Ishikawa (cell line): Measurements from ENCODE around the gene KCNH5.

Experiments
- CEBPB ChIP-seq: IDR thresholded peaks from 2 replicates; pipeline ENCODE4 v1.6.1; 2012
- CREB1 ChIP-seq: IDR thresholded peaks from 2 replicates; pipeline ENCODE4 v1.6.1; 2012; ENCODE audit warnings: low read depth
- EGR1 ChIP-seq: IDR thresholded peaks from 2 replicates; pipeline ENCODE4 v1.6.1; 2012
- EP300 ChIP-seq: IDR thresholded peaks from 2 replicates; pipeline ENCODE4 v1.6.1; 2012; ENCODE audit warnings: borderline replicate concordance
- FOXM1 ChIP-seq: IDR thresholded peaks from 2 replicates; pipeline ENCODE4 v1.6.1; 2012; ENCODE audit warnings: low read depth, borderline replicate concordance
- NFIC ChIP-seq: IDR thresholded peaks from 2 replicates; pipeline ENCODE4 v1.6.1; 2012
- RAD21 ChIP-seq: IDR thresholded peaks from 2 replicates; pipeline ENCODE4 v1.6.1; 2012; ENCODE audit warnings: low read depth
- TAF1 ChIP-seq: IDR thresholded peaks from 2 replicates; pipeline ENCODE4 v1.6.1; 2012; ENCODE audit warnings: low read depth, mild to moderate bottlenecking
- TCF12 ChIP-seq: IDR thresholded peaks from 2 replicates; pipeline ENCODE4 v1.6.1; 2012; ENCODE audit warnings: low read depth
- TEAD4 ChIP-seq: IDR thresholded peaks from 2 replicates; pipeline ENCODE4 v1.6.1; 2012
- YY1 ChIP-seq: IDR thresholded peaks from 2 replicates; pipeline ENCODE4 v1.6.1; 2012; ENCODE audit warnings: low read depth
- ZBTB7A ChIP-seq: IDR thresholded peaks from 2 replicates; pipeline ENCODE4 v1.6.1; 2012; ENCODE audit warnings: low read depth
- TF ChIP-seq, protein P1 (sequence below): IDR thresholded peaks from 2 replicates; pipeline ENCODE4 v1.6.1; 2012
- TF ChIP-seq, protein P2 (sequence below): IDR thresholded peaks from 2 replicates; pipeline ENCODE4 v1.6.1; 2012; ENCODE audit warnings: low read depth, mild to moderate bottlenecking
- TF ChIP-seq, protein P3 (sequence below): IDR thresholded peaks from 2 replicates; pipeline ENCODE4 v1.6.1; 2012

KCNH5 gene

DNA sequence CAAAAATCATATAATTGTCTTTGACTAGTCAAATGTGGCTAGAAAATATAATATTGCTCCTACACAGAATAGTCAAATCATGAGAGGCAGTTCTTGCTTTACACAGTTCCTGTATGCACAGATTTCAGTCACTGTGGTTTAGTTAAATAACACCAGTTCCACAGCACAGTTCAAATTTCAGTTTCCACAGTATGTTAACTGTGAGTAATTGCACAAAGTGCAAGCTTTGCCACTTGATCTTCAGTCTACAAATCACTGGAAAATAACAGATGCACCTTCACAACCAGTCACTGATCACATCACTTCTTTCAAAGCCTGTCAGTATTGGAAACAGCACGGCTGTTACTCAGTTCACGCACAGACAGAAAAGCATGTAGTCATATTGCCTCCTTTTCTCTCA lies 38.7 kb downstream of the KCNH5 start:
- TF ChIP-seq ZBTB7A (no peak), CREB1 (no peak), TAF1 (no peak)

DNA sequence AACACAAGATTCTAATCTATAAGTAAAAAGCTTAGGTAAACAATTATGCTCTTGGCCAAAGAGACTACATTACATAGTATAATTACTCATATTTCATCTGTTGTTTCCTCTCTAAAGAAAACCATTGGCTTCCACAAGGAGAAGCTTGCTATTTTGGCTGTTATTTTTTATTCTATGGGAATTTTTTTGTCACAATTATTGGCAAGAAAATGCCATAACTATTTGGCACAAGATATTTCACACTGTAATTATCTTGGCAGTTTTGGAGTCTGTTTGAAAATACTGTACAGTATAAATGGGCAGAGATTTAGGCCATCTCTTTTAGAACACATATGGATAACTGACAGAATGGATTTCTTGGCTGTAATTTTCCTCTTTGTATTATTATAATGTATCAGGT lies 51.2 kb downstream of the KCNH5 start:
- no peak for TF ChIP-seq CEBPB
- no peak for TF ChIP-seq RAD21
- TF ChIP-seq TCF12, result no peak
- TF ChIP-seq, protein P1, sequence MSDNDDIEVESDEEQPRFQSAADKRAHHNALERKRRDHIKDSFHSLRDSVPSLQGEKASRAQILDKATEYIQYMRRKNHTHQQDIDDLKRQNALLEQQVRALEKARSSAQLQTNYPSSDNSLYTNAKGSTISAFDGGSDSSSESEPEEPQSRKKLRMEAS, result no peak
- no peak for TF ChIP-seq EP300
- TF ChIP-seq, protein P2, sequence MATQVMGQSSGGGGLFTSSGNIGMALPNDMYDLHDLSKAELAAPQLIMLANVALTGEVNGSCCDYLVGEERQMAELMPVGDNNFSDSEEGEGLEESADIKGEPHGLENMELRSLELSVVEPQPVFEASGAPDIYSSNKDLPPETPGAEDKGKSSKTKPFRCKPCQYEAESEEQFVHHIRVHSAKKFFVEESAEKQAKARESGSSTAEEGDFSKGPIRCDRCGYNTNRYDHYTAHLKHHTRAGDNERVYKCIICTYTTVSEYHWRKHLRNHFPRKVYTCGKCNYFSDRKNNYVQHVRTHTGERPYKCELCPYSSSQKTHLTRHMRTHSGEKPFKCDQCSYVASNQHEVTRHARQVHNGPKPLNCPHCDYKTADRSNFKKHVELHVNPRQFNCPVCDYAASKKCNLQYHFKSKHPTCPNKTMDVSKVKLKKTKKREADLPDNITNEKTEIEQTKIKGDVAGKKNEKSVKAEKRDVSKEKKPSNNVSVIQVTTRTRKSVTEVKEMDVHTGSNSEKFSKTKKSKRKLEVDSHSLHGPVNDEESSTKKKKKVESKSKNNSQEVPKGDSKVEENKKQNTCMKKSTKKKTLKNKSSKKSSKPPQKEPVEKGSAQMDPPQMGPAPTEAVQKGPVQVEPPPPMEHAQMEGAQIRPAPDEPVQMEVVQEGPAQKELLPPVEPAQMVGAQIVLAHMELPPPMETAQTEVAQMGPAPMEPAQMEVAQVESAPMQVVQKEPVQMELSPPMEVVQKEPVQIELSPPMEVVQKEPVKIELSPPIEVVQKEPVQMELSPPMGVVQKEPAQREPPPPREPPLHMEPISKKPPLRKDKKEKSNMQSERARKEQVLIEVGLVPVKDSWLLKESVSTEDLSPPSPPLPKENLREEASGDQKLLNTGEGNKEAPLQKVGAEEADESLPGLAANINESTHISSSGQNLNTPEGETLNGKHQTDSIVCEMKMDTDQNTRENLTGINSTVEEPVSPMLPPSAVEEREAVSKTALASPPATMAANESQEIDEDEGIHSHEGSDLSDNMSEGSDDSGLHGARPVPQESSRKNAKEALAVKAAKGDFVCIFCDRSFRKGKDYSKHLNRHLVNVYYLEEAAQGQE, result no peak
- no peak for TF ChIP-seq NFIC
- TF ChIP-seq, protein P3, sequence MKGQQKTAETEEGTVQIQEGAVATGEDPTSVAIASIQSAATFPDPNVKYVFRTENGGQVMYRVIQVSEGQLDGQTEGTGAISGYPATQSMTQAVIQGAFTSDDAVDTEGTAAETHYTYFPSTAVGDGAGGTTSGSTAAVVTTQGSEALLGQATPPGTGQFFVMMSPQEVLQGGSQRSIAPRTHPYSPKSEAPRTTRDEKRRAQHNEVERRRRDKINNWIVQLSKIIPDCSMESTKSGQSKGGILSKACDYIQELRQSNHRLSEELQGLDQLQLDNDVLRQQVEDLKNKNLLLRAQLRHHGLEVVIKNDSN, result no peak
- TF ChIP-seq YY1, result no peak
- TF ChIP-seq ZBTB7A, result no peak
- no peak for TF ChIP-seq FOXM1
- TF ChIP-seq CREB1, result no peak

DNA sequence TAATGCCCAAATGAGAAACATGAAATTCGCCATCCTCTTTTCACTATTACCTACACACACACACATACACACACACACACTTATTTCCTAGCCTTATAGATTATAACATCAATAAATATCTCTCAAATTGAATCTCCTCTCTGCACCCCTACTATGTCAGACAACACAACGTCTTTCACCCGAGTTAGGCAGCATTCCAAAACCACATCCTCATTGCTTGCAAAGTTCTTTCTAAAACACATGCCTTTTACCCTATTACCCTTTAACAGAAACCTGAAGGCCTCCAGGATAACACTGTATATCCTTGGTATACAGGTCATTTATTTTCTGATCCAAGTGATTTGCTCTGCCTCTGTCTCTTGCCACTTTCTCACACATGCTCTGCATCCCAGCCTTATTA lies 56.3 kb downstream of the KCNH5 start:
- TF ChIP-seq, protein P3, result no peak
- TF ChIP-seq CEBPB (no peak), TAF1 (no peak), CREB1 (no peak), YY1 (no peak), NFIC (no peak), TCF12 (no peak), FOXM1 (no peak), ZBTB7A (no peak), EP300 (no peak), RAD21 (no peak), EGR1 (no peak), TEAD4 (no peak)
- TF ChIP-seq, protein P1, result no peak
- TF ChIP-seq, protein P2, result no peak

DNA sequence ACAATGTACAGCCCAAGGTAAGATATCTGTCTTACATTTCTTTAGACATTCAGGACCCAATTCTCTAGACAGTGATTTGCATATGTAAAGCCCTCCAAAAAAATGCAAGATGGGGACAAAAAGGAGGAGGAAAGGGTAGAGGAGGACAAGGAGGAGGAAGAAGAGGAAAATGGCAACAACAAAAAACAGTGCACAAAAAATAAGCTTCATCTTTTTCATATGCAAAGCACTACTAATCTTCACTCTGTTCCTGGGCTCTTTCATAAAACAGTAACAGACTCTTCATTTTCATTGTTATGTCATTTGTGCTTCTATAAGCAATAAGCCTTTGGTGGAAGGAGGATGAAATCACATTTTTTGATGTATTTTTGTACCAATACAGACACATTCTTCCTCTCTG lies 61.4 kb downstream of the KCNH5 start:
- no peak for TF ChIP-seq TEAD4
- TF ChIP-seq CREB1, result no peak
- TF ChIP-seq, protein P3, result no peak
- TF ChIP-seq CEBPB, result no peak
- TF ChIP-seq, protein P1, result no peak
- TF ChIP-seq EGR1, result no peak
- no peak for TF ChIP-seq NFIC

DNA sequence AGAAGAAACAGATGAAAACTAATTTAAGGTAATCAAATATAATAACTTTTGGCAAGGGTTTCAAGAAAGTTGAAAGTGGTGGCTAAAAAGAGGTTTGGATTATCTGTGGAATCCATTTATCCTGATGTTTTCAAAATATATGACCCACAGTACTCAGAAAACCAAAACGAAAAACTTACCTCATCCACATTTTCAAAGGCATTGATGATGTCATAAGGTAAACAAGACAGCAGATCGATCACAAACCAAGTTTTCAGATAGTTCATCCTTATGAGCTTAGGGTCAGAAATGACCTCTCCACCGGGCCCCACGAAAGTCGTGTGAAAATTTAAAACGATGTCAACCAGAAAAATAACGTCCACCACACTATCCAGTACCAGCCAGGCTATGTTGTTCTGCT lies 64.6 kb downstream of the KCNH5 start:
- TF ChIP-seq CEBPB, result no peak
- TF ChIP-seq RAD21, result no peak
- no peak for TF ChIP-seq ZBTB7A
- TF ChIP-seq, protein P3, result no peak
- TF ChIP-seq, protein P1, result no peak
- TF ChIP-seq YY1, result no peak
